Sigmoid colon (tissue), 4 donors: Measurements from ENCODE around the gene DAGLA.

ENCODE experiments used
- CTCF ChIP-seq, 4 experiments: fragments of 450-650 bp in 3 of 4; fragments of 200-600 bp in 1 of 4; IDR thresholded peaks; one replicate each; pipeline ENCODE4 v1.5.1; 2016 to 2019; ENCODE audit warnings: antibody characterized with exemption in 4 of 4, mild to moderate bottlenecking in 3 of 4, moderate library complexity in 2 of 4
- EP300 ChIP-seq, 4 donors: sonication (generic); formaldehyde crosslinking; IDR thresholded peaks; one replicate each; pipeline ENCODE4 v1.6.1; 2017; ENCODE audit warnings: antibody characterized with exemption in 4 of 4
- POLR2A ChIP-seq, 2 donors: fragments of 450-650 bp; IDR thresholded peaks; one replicate each; pipeline ENCODE4 v1.6.1; 2016; ENCODE audit warnings: antibody characterized with exemption in 2 of 2, mild to moderate bottlenecking in 2 of 2, moderate library complexity in 2 of 2

GRCh38 chr11:61667684-61668305 lies 12.4 kb upstream of the DAGLA start:
- no peak for TF ChIP-seq CTCF (IDR thresholded peaks at IDR 0.05)
- TF ChIP-seq POLR2A (IDR thresholded peaks at IDR 0.05): no peak
- no peak for TF ChIP-seq EP300 (IDR thresholded peaks at IDR 0.05)
